SK-N-MC (cell line): Measurements from ENCODE around the gene CASQ2.
A peak's percentile ranks its signal among the peaks of the same experiment; 100 is the strongest.

Experiments used
- DNase-seq: peaks from one replicate; pipeline ENCODE4 v3.0.0-alpha.2; 2011; ENCODE audit warnings: low read depth, low spot score
- H3K27ac ChIP-seq: fragments of 200-600 bp; sonication (generic); 2 replicates; pipeline ENCODE4 v1.5.1; 2016; ENCODE audit warnings: mixed run types
- H3K36me3 ChIP-seq: fragments of 200-600 bp; sonication (generic); 2 replicates; pipeline ENCODE4 v1.6.1; 2017; ENCODE audit warnings: antibody characterized with exemption, low read length, mixed read lengths; ENCODE audit not compliant: insufficient read depth
- H3K4me3 ChIP-seq: fragments of 200-600 bp; sonication (generic); 2 replicates; pipeline ENCODE4 v1.5.1; 2016
- H3K9ac ChIP-seq: fragments of 200-600 bp; sonication (generic); 2 replicates; pipeline ENCODE4 v1.8.0; 2017; ENCODE audit warnings: mixed run types, mixed read lengths; ENCODE audit not compliant: insufficient read length
- H3K9me3 ChIP-seq: fragments of 200-600 bp; sonication (generic); 2 replicates; pipeline ENCODE4 v1.6.1; 2017; ENCODE audit warnings: low read depth, mild to moderate bottlenecking, antibody characterized with exemption, low read length, moderate library complexity, mixed read lengths
- EZH2 ChIP-seq: fragments of 200-600 bp; sonication (generic); IDR thresholded peaks from one replicate; pipeline ENCODE4 v1.6.1; 2017; ENCODE audit warnings: antibody characterized with exemption
- FOXP2 ChIP-seq: optimal IDR thresholded peaks from 2 replicates; pipeline ENCODE3; 2011; ENCODE audit warnings: mild to moderate bottlenecking, moderate library complexity; ENCODE audit not compliant: insufficient read depth; ENCODE audit errors: extremely low read length, control extremely low read depth
- POLR2AphosphoS5 ChIP-seq: IDR thresholded peaks from 2 replicates; pipeline ENCODE4 v1.6.1; 2012; ENCODE audit warnings: mild to moderate bottlenecking, low read depth, low read length, borderline replicate concordance

CASQ2 gene

GRCh38 chr1:115729756-115730155, 38.8 kb downstream of the CASQ2 start:
- TF ChIP-seq POLR2AphosphoS5 (no peak), FOXP2 (no peak), EZH2 (no peak)
- no peaks in the 10 kb centered on the region for H3K9me3 ChIP-seq
- DNase-seq: no peak
- H3K36me3 ChIP-seq: no peaks in the 10 kb centered on the region
- no peak overlapping the region for H3K27ac ChIP-seq
- H3K9ac ChIP-seq: no peak overlapping the region
- no peak overlapping the region for H3K4me3 ChIP-seq

- no peak overlapping the region for H3K27ac ChIP-seq
- TF ChIP-seq POLR2AphosphoS5 (no peak), EZH2 (no peak), FOXP2 (no peak)
- H3K9me3 ChIP-seq: no peaks in the 10 kb centered on the region
- H3K4me3 ChIP-seq: no peak overlapping the region
- no peak overlapping the region for H3K9ac ChIP-seq
- no peaks in the 10 kb centered on the region for H3K36me3 ChIP-seq
- no peak for DNase-seq
Observed at GRCh38 chr1:115728341-115728740, 40.2 kb downstream of the CASQ2 start.

- Histone ChIP-seq H3K9me3 (no peaks in the 10 kb centered on the region), H3K9ac (no peak overlapping the region), H3K4me3 (no peak overlapping the region), H3K27ac (no peak overlapping the region), H3K36me3 (no peaks in the 10 kb centered on the region)
- TF ChIP-seq FOXP2 (peak; percentile 38), POLR2AphosphoS5 (no peak), EZH2 (no peak)
- peak; percentile 24 for DNase-seq
Observed at GRCh38 chr1:115727706-115728249, 40.7 kb downstream of the CASQ2 start.

- Histone ChIP-seq H3K4me3 (no peak overlapping the region), H3K36me3 (no peaks in the 10 kb centered on the region), H3K9me3 (no peaks in the 10 kb centered on the region), H3K9ac (no peak overlapping the region), H3K27ac (no peak overlapping the region)
- DNase-seq: no peak
- TF ChIP-seq FOXP2 (no peak), EZH2 (no peak), POLR2AphosphoS5 (no peak)
Observed at GRCh38 chr1:115726570-115726969, 41.9 kb downstream of the CASQ2 start.

- Histone ChIP-seq H3K9me3 (no peaks in the 10 kb centered on the region), H3K4me3 (no peak overlapping the region), H3K27ac (no peak overlapping the region), H3K36me3 (no peaks in the 10 kb centered on the region), H3K9ac (no peak overlapping the region)
- DNase-seq: no peak
- TF ChIP-seq POLR2AphosphoS5: no peak
- TF ChIP-seq FOXP2: no peak
- TF ChIP-seq EZH2: no peak
Observed at GRCh38 chr1:115726161-115726560, 42.4 kb downstream of the CASQ2 start.

- H3K4me3 ChIP-seq: no peak overlapping the region
- H3K9ac ChIP-seq: no peak overlapping the region
- no peak for TF ChIP-seq FOXP2
- TF ChIP-seq EZH2: no peak
- TF ChIP-seq POLR2AphosphoS5: no peak
- DNase-seq: no peak
- no peaks in the 10 kb centered on the region for H3K9me3 ChIP-seq
- no peaks in the 10 kb centered on the region for H3K36me3 ChIP-seq
- H3K27ac ChIP-seq: no peak overlapping the region
Observed at GRCh38 chr1:115725600-115725999, 42.9 kb downstream of the CASQ2 start.

GRCh38 chr1:115723756-115724155, 44.8 kb downstream of the CASQ2 start:
- DNase-seq: no peak
- Histone ChIP-seq H3K9ac (no peak overlapping the region), H3K9me3 (no peaks in the 10 kb centered on the region), H3K4me3 (no peak overlapping the region), H3K36me3 (no peaks in the 10 kb centered on the region), H3K27ac (no peak overlapping the region)
- no peak for TF ChIP-seq FOXP2

- H3K27ac ChIP-seq: no peak overlapping the region
- no peak for DNase-seq
- no peaks in the 10 kb centered on the region for H3K9me3 ChIP-seq
- no peak overlapping the region for H3K9ac ChIP-seq
- no peaks in the 10 kb centered on the region for H3K36me3 ChIP-seq
- no peak overlapping the region for H3K4me3 ChIP-seq
- TF ChIP-seq FOXP2: no peak
- no peak for TF ChIP-seq POLR2AphosphoS5
- TF ChIP-seq EZH2: no peak
Observed at GRCh38 chr1:115722221-115722620, 46.3 kb downstream of the CASQ2 start.

- H3K9ac ChIP-seq: no peak overlapping the region
- TF ChIP-seq FOXP2 (no peak), POLR2AphosphoS5 (no peak), EZH2 (no peak)
- H3K27ac ChIP-seq: no peak overlapping the region
- DNase-seq: no peak
- H3K4me3 ChIP-seq: no peak overlapping the region
- no peaks in the 10 kb centered on the region for H3K36me3 ChIP-seq
- H3K9me3 ChIP-seq: no peaks in the 10 kb centered on the region
Observed at GRCh38 chr1:115719285-115719684, 49.2 kb downstream of the CASQ2 start.
